ENCODE data around the gene PSTPIP2. TPM values are rescaled to one million over a fixed set of nuclear protein-coding genes. Genes with fewer than 3 reads are reported as not detected.
"Not testable (repeated sequence)": the region's sequence is repeated elsewhere in the genome, so short reads cannot be mapped to it uniquely, and the experiment has no call there.

PSTPIP2 gene
- total RNA-seq, 2 experiments from 2014 or later = 5.9 to 6.0 TPM

- TF ChIP-seq CTCF (IDR thresholded peaks at IDR 0.05) = no peak
Measured at GRCh38 chr18:46051731-46052461, 20.2 kb downstream of the PSTPIP2 start.

DNA sequence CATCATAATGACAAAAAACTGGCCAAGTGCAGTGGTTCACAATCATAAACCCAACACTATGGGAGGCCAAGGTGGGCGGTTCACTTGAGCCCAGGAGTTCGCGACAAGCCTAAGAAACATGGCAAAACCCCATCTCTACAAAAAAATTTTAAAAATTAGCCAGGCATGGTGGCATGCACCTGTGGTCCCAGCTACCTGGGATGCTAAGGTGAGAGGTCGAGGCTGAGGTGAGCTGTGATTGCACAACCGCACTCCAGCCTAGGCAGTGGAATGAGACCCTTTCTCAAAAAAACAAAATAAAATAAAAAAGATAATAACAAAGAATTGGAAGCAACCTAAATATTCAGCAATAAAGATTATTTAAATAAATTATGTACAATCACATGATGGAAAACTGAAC, 21.8 kb downstream of the PSTPIP2 start:
- H3K4me3 Mint-ChIP-seq = no peak overlapping the region
- H3K4me1 Mint-ChIP-seq (ENCODE audit: low read depth) = peaks cover 36% of the 10 kb centered on the region
- H3K36me3 Mint-ChIP-seq (ENCODE audit: low read depth) = no peaks in the 10 kb centered on the region
- no peaks in the 10 kb centered on the region for H3K9me3 ChIP-seq (ENCODE audit: control insufficient read depth in 1 of 2, insufficient read depth in 1 of 2, low read length in 2 of 2)
- intact Hi-C loops (cut with DNase I, micrococcal nuclease) = no loop called here
- H3K27ac Mint-ChIP-seq = no peak overlapping the region
- no peaks in the 10 kb centered on the region for H3K27me3 ChIP-seq (ENCODE audit: control insufficient read depth in 1 of 2, insufficient read depth in 2 of 2, low read length in 2 of 2)
- ChIA-PET CTCF (no interaction called here), POLR2A (no interaction called here)
- ATAC-seq (ENCODE audit: poor library complexity) = no peak
- no peaks in the 10 kb centered on the region for H3K9me3 Mint-ChIP-seq
- H3K4me3 ChIP-seq (ENCODE audit: low read length) = no peak overlapping the region
- DNase-seq = no peak
- no peaks in the 10 kb centered on the region for H3K36me3 ChIP-seq (ENCODE audit: insufficient read depth, low read length)
- H3K4me1 ChIP-seq (ENCODE audit: insufficient read depth, low read length) = peaks cover 16% of the 10 kb centered on the region
- H3K27me3 Mint-ChIP-seq = no peaks in the 10 kb centered on the region
- H3K27ac ChIP-seq (ENCODE audit: low read depth in 1 of 2, low read length in 2 of 2) = no peak overlapping the region
- TF ChIP-seq CTCF (IDR thresholded peaks at IDR 0.05) = no peak

More at GRCh38 chr18:46051731-46052461, 20.2 kb downstream of the PSTPIP2 start:
- DNase-seq (peak in 2 of 14 experiments; percentile 55 to 64), ATAC-seq (ENCODE audit: poor library complexity) (no peak)
- H3K9me3 ChIP-seq (ENCODE audit: control insufficient read depth in 1 of 2, insufficient read depth in 1 of 2, low read length in 2 of 2) = no peaks in the 10 kb centered on the region
- ChIA-PET POLR2A (interaction anchor here (0.9 kb wide), 1 partner anchor 24 kb away, joined by 3 read pairs; no protein-coding TSS in a partner anchor), CTCF (no interaction called here)
- H3K27me3 ChIP-seq (ENCODE audit: control insufficient read depth in 1 of 2, insufficient read depth in 2 of 2, low read length in 2 of 2) = no peaks in the 10 kb centered on the region
- no peak overlapping the region for H3K4me3 Mint-ChIP-seq
- peaks cover 25% of the 10 kb centered on the region for H3K4me1 ChIP-seq (ENCODE audit: insufficient read depth, low read length)
- peaks cover 36% of the 10 kb centered on the region for H3K4me1 Mint-ChIP-seq (ENCODE audit: low read depth)
- no peaks in the 10 kb centered on the region for H3K9me3 Mint-ChIP-seq
- H3K27ac ChIP-seq (ENCODE audit: low read depth in 1 of 2, low read length in 2 of 2) = no peak overlapping the region
- no peaks in the 10 kb centered on the region for H3K27me3 Mint-ChIP-seq
- H3K4me3 ChIP-seq (ENCODE audit: low read length) = no peak overlapping the region
- no peaks in the 10 kb centered on the region for H3K36me3 Mint-ChIP-seq (ENCODE audit: low read depth)
- H3K27ac Mint-ChIP-seq = no peak overlapping the region
- intact Hi-C loops (cut with DNase I, micrococcal nuclease) = no loop called here
- H3K36me3 ChIP-seq (ENCODE audit: insufficient read depth, low read length) = no peaks in the 10 kb centered on the region

DNA sequence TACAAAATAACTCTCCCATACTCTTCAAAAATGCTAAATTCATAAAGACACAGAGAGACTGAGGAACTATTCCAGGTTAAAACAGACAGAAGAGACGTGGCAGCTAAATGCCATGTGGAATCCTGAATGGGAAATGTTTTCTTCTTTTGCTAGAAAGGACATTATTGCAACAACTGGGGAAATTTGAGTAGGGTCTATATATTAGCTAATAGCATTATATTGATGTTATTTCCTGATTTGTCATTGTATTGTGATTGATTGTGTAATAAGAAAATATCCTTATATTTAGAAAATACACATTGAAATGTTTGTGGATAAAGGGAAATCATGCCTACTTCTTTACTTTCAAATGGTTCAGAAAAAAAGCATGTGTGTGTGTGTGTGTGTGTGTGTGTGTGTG, 23.4 kb downstream of the PSTPIP2 start:
- no peak overlapping the region for H3K27ac ChIP-seq (ENCODE audit: low read depth in 1 of 2, low read length in 2 of 2)
- TF ChIP-seq CTCF (IDR thresholded peaks at IDR 0.05) = no peak
- Mint-ChIP-seq H3K27me3 (no peaks in the 10 kb centered on the region), H3K4me3 (no peak overlapping the region), H3K9me3 (no peaks in the 10 kb centered on the region), H3K27ac (no peak overlapping the region), H3K4me1 (ENCODE audit: low read depth) (peaks cover 26% of the 10 kb centered on the region), H3K36me3 (ENCODE audit: low read depth) (no peaks in the 10 kb centered on the region)
- ChIA-PET POLR2A (no interaction called here), CTCF (interaction anchor here (0.7 kb wide), 1 partner anchor 172 kb away, joined by 4 read pairs; no protein-coding TSS in a partner anchor)
- no peak for DNase-seq
- no peaks in the 10 kb centered on the region for H3K36me3 ChIP-seq (ENCODE audit: insufficient read depth, low read length)
- intact Hi-C loops (cut with DNase I, micrococcal nuclease) = no loop called here
- H3K4me3 ChIP-seq (ENCODE audit: low read length) = no peak overlapping the region
- no peaks in the 10 kb centered on the region for H3K27me3 ChIP-seq (ENCODE audit: control insufficient read depth in 1 of 2, insufficient read depth in 2 of 2, low read length in 2 of 2)
- H3K4me1 ChIP-seq (ENCODE audit: insufficient read depth, low read length) = peaks cover 8% of the 10 kb centered on the region
- no peaks in the 10 kb centered on the region for H3K9me3 ChIP-seq (ENCODE audit: control insufficient read depth in 1 of 2, insufficient read depth in 1 of 2, low read length in 2 of 2)
- ATAC-seq (ENCODE audit: poor library complexity) = no peak

GRCh38 chr18:46047369-46047768, 24.7 kb downstream of the PSTPIP2 start:
- H3K27ac ChIP-seq (ENCODE audit: low read depth in 1 of 2, low read length in 2 of 2); intact Hi-C loops (cut with DNase I, micrococcal nuclease); ATAC-seq (ENCODE audit: poor library complexity); H3K36me3 ChIP-seq (ENCODE audit: insufficient read depth, low read length); DNase-seq; H3K27me3 ChIP-seq (ENCODE audit: control insufficient read depth in 1 of 2, insufficient read depth in 2 of 2, low read length in 2 of 2); CTCF ChIA-PET; H3K27ac Mint-ChIP-seq; H3K27me3 Mint-ChIP-seq; H3K4me3 Mint-ChIP-seq; H3K36me3 Mint-ChIP-seq (ENCODE audit: low read depth); H3K9me3 ChIP-seq (ENCODE audit: control insufficient read depth in 1 of 2, insufficient read depth in 1 of 2, low read length in 2 of 2); POLR2A ChIA-PET; H3K9me3 Mint-ChIP-seq; H3K4me3 ChIP-seq (ENCODE audit: low read length): not testable (repeated sequence)
- peaks cover 31% of the 10 kb centered on the region for H3K4me1 Mint-ChIP-seq (ENCODE audit: low read depth)
- peaks cover 17% of the 10 kb centered on the region for H3K4me1 ChIP-seq (ENCODE audit: insufficient read depth, low read length)
